A673 (cell line): ENCODE results near the gene HEXD. TPM values are rescaled to one million over a fixed set of nuclear protein-coding genes. Genes with fewer than 3 reads are reported as not detected.

ENCODE experiments used
- BruUV-seq: library from RNA; stranded (reverse); fragments of 400-500 nt; replicated peaks from 2 replicates; lab custom pipeline; 2021; lab: Mats Ljungman, UMichigan
- CTCF ChIA-PET: fragments of 300-600 bp; sonication (Branson Sonifier 250); formaldehyde crosslinking; loops from one replicate; lab custom pipeline; 2022; ENCODE audit warnings: antibody characterized with exemption; lab: Charles Lee
- POLR2A ChIA-PET: fragments of 300-600 bp; sonication (Branson Sonifier 250); formaldehyde crosslinking; loops from one replicate; lab custom pipeline; 2022; ENCODE audit warnings: antibody characterized with exemption; ENCODE audit not compliant: low non-redundant PET; lab: Charles Lee
- DNase-seq: peaks from one replicate; pipeline ENCODE4 v3.0.0-alpha.2; 2015; ENCODE audit warnings: low spot score
- H3K27ac ChIP-seq: fragments of 200-600 bp; sonication (generic); 2 replicates; pipeline ENCODE4 v1.5.1; 2016; ENCODE audit warnings: mixed run types, low read depth, mild to moderate bottlenecking, mixed read lengths, antibody characterized with exemption, low read length; ENCODE audit not compliant: poor library complexity, severe bottlenecking
- H3K27me3 ChIP-seq: fragments of 200-600 bp; sonication (generic); replicated peaks from 2 replicates; pipeline ENCODE4 v1.6.1; 2017; ENCODE audit warnings: mixed run types, low read depth, mild to moderate bottlenecking, mixed read lengths, antibody characterized with exemption, low read length; ENCODE audit not compliant: insufficient read depth, poor library complexity
- H3K36me3 ChIP-seq: fragments of 200-600 bp; sonication (generic); 2 replicates; pipeline ENCODE4 v1.6.1; 2016; ENCODE audit warnings: mixed run types, mild to moderate bottlenecking, mixed read lengths, antibody characterized with exemption, low read length; ENCODE audit not compliant: insufficient read depth, poor library complexity, severe bottlenecking
- H3K4me1 ChIP-seq: fragments of 200-600 bp; sonication (generic); 2 replicates; pipeline ENCODE4 v1.6.1; 2017; ENCODE audit warnings: mixed run types, mild to moderate bottlenecking, mixed read lengths, antibody characterized with exemption, low read length; ENCODE audit not compliant: insufficient read depth, poor library complexity, severe bottlenecking
- H3K4me3 ChIP-seq: fragments of 200-600 bp; sonication (generic); 2 replicates; pipeline ENCODE4 v1.5.1; 2016; ENCODE audit warnings: low read depth, mixed run types, mild to moderate bottlenecking, mixed read lengths, low read length; ENCODE audit not compliant: poor library complexity, severe bottlenecking
- H3K9me3 ChIP-seq: fragments of 200-600 bp; sonication (generic); 2 replicates; pipeline ENCODE4 v1.6.1; 2016; ENCODE audit warnings: mixed run types, low read depth, mild to moderate bottlenecking, mixed read lengths, antibody characterized with exemption, low read length; ENCODE audit not compliant: poor library complexity, severe bottlenecking
- CTCF ChIP-seq: fragments of 300-800, 200-600 bp; sonication (generic); conservative IDR thresholded peaks from 2 replicates; pipeline ENCODE4 v1.5.1; 2017; ENCODE audit warnings: low read depth, mild to moderate bottlenecking, antibody characterized with exemption, low read length, moderate library complexity, mixed read lengths
- EZH2 ChIP-seq: fragments of 200-600 bp; sonication (generic); IDR thresholded peaks from 2 replicates; pipeline ENCODE4 v1.6.1; 2017; ENCODE audit warnings: borderline replicate concordance, low read depth, mild to moderate bottlenecking, mixed read lengths, antibody characterized with exemption, low read length; ENCODE audit not compliant: poor library complexity, severe bottlenecking
- intact Hi-C: fragments of 100-400 bp; cut with micrococcal nuclease; formaldehyde crosslinking; loops from one replicate; pipeline ENCODE4 v1.10.0; 2022; ENCODE audit not compliant: unreplicated experiment
- total RNA-seq: library from RNA; stranded (reverse); gene quantifications from 2 replicates; pipeline ENCODE4 v1.2.3, GENCODE V29; 2021

The HEXD gene
- total RNA-seq, 1 experiment from 2014 or later, result 20.1 TPM

DNA sequence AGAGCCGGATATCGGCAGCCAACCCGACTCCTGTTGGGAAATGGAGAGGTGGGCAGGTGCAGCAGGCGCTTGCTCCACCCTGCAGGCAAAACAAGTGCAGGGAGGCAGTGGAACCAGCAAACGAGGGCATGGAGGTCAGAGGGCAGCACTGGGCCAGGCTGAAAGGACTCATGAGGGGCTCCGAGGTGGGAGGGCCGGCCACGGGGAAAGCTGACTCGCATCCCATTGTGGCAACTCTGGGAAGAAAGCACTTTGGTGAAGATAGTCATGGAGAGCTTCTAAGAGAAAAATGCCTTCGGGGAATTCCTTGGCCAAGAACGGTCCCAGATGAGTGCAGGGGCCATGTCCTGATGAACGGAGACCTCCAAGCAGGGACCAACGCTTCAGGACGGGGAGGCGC, 28.0 kb downstream of the HEXD start:
- ChIA-PET POLR2A (no interaction called here), CTCF (no interaction called here)
- no peak for DNase-seq
- Histone ChIP-seq H3K4me1 (peaks cover 12% of the 10 kb centered on the region), H3K27ac (no peak overlapping the region), H3K4me3 (no peak overlapping the region), H3K27me3 (no peaks in the 10 kb centered on the region), H3K9me3 (no peaks in the 10 kb centered on the region), H3K36me3 (peaks cover 10% of the 10 kb centered on the region)
- intact Hi-C loops, result no loop called here
- no TSS peak for BruUV-seq
- no peak for TF ChIP-seq EZH2
- TF ChIP-seq CTCF, result no peak

DNA sequence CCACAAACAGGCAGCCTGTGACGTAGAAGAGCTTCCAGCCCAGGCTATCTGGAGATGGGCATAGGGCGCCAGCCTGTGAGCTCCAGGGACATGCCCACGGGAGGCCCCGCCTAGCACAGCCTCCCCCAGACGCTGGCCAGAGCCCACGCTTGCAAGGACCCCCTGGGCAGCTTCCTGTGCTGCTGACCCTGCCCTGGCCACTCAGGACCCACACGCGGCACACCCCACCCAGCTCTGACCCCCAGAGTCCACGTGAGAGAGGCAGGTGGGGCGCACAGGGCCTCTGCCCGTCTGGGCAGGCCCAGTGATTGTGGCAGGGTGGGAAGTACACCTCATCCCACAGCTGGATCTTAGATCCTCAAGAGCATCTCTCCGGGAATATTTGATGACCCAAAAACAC, 28.5 kb downstream of the HEXD start:
- intact Hi-C loops, result no loop called here
- ChIA-PET POLR2A (no interaction called here), CTCF (no interaction called here)
- H3K27me3 ChIP-seq, result no peaks in the 10 kb centered on the region
- no peak for DNase-seq
- no peak overlapping the region for H3K4me3 ChIP-seq
- no peaks in the 10 kb centered on the region for H3K9me3 ChIP-seq
- H3K4me1 ChIP-seq, result peaks cover 14% of the 10 kb centered on the region
- no peak overlapping the region for H3K27ac ChIP-seq
- no TSS peak for BruUV-seq
- peaks cover 10% of the 10 kb centered on the region for H3K36me3 ChIP-seq
- no peak for TF ChIP-seq EZH2
- no peak for TF ChIP-seq CTCF

- ChIA-PET POLR2A (no interaction called here), CTCF (no interaction called here)
- no peak overlapping the region for H3K27ac ChIP-seq
- H3K4me1 ChIP-seq, result peaks cover 14% of the 10 kb centered on the region
- DNase-seq, result no peak
- no peaks in the 10 kb centered on the region for H3K27me3 ChIP-seq
- intact Hi-C loops, result no loop called here
- no peak for TF ChIP-seq EZH2
- no peak for TF ChIP-seq CTCF
- no TSS peak for BruUV-seq
- no peak overlapping the region for H3K4me3 ChIP-seq
- H3K9me3 ChIP-seq, result no peaks in the 10 kb centered on the region
- peaks cover 10% of the 10 kb centered on the region for H3K36me3 ChIP-seq
Observed at GRCh38 chr17:82447876-82448275, 29.7 kb downstream of the HEXD start.
